MM.1S (cell line): ENCODE measurements around the gene CATSPERD.

Experiments used
- DNase-seq: peaks from one replicate; pipeline ENCODE4 v3.0.0-alpha.2; 2015
- H2AFZ ChIP-seq: fragments of 300-600 bp; sonication (generic); 2 replicates; pipeline ENCODE4 v1.6.0; 2016; ENCODE audit warnings: antibody characterized with exemption, low read length
- H3F3A ChIP-seq: fragments of 300-600 bp; sonication (generic); 2 replicates; pipeline ENCODE4 v1.6.1; 2016; ENCODE audit warnings: mild to moderate bottlenecking, antibody characterized with exemption, low read length, moderate library complexity, mixed read lengths; ENCODE audit not compliant: insufficient read depth
- H3K27ac ChIP-seq: fragments of 300-600 bp; sonication (generic); 2 replicates; pipeline ENCODE4 v1.5.1; 2016; ENCODE audit warnings: mild to moderate bottlenecking, low read length
- H3K27me3 ChIP-seq: fragments of 300-600 bp; sonication (generic); replicated peaks from 2 replicates; pipeline ENCODE4 v1.6.0; 2016; ENCODE audit warnings: low read length; ENCODE audit not compliant: insufficient read depth
- H3K36me3 ChIP-seq: fragments of 300-600 bp; sonication (generic); replicated peaks from 2 replicates; pipeline ENCODE4 v1.6.1; 2016; ENCODE audit warnings: mild to moderate bottlenecking, low read length, mixed read lengths; ENCODE audit not compliant: insufficient read depth
- H3K4me1 ChIP-seq: fragments of 300-600 bp; sonication (generic); 2 replicates; pipeline ENCODE4 v1.6.1; 2016; ENCODE audit warnings: low read length, mixed read lengths
- H3K4me2 ChIP-seq: fragments of 300-600 bp; sonication (generic); 2 replicates; pipeline ENCODE4 v1.6.0; 2016; ENCODE audit warnings: low read depth, low read length
- H3K4me3 ChIP-seq: fragments of 300-600 bp; sonication (generic); 2 replicates; pipeline ENCODE4 v1.5.1; 2016; ENCODE audit warnings: low read length, mixed read lengths
- H3K79me2 ChIP-seq: fragments of 300-600 bp; sonication (generic); 2 replicates; pipeline ENCODE4 v1.6.1; 2016; ENCODE audit warnings: mixed run types, low read length, mixed read lengths
- H3K9ac ChIP-seq: fragments of 300-600 bp; sonication (generic); 2 replicates; pipeline ENCODE4 v1.6.1; 2016; ENCODE audit warnings: low read length, mixed read lengths
- H3K9me2 ChIP-seq: fragments of 300-600 bp; sonication (generic); replicated peaks from 2 replicates; pipeline ENCODE4 v1.6.1; 2016; ENCODE audit warnings: mild to moderate bottlenecking, low read length, mixed read lengths; ENCODE audit not compliant: insufficient read depth
- H3K9me3 ChIP-seq: fragments of 300-600 bp; sonication (generic); replicated peaks from 2 replicates; pipeline ENCODE4 v1.6.1; 2016; ENCODE audit warnings: mild to moderate bottlenecking, low read length, mixed read lengths; ENCODE audit not compliant: insufficient read depth
- H4K20me1 ChIP-seq: fragments of 300-600 bp; sonication (generic); 2 replicates; pipeline ENCODE4 v1.6.1; 2016; ENCODE audit warnings: mild to moderate bottlenecking, low read length, moderate library complexity, mixed read lengths; ENCODE audit not compliant: insufficient read depth
- CTCF ChIP-seq: fragments of 300-600 bp; sonication (generic); IDR thresholded peaks from 2 replicates; pipeline ENCODE4 v1.5.1; 2016; ENCODE audit warnings: antibody characterized with exemption, low read length, mixed read lengths
- EZH2 ChIP-seq: fragments of 300-600 bp; sonication (generic); optimal IDR thresholded peaks from 2 replicates; pipeline ENCODE3; 2017; ENCODE audit warnings: low read depth, mild to moderate bottlenecking, antibody characterized with exemption, low read length, mixed read lengths
- EZH2phosphoT487 ChIP-seq: fragments of 300-600 bp; sonication (generic); IDR thresholded peaks from 2 replicates; pipeline ENCODE4 v1.6.1; 2018; ENCODE audit warnings: antibody characterized with exemption, low read length

The CATSPERD gene

GRCh38 chr19:5719961-5720790, at the start of gene CATSPERD, which contains the start of gene LONP1:
TSS of gene CATSPERD (plus strand) at chr19:5720637. CDS start at chr19:5720738, 101 bp downstream.
TSS of gene LONP1 (minus strand) at chr19:5720146. CDS start at chr19:5720132, 14 bp downstream.
- peaks cover 16% of the 10 kb centered on the region for H3K27me3 ChIP-seq
- H3K9me3 ChIP-seq, result no peaks in the 10 kb centered on the region
- peak within 1 kb of the TSS; percentile 84 for H3K4me3 ChIP-seq
- peak within 1 kb of the TSS; percentile 71 for H3K4me2 ChIP-seq
- peak within 1 kb of the TSS; percentile 86 for H3K27ac ChIP-seq
- H3K4me1 ChIP-seq, result peaks cover 4% of the 10 kb centered on the region; the same call in 1 of the 2 replicates
- H3K79me2 ChIP-seq, result peaks cover 45% of the 10 kb centered on the region
- DNase-seq, result peak; percentile 100
- H2AFZ ChIP-seq, result peak within 1 kb of the TSS; percentile 81
- H3F3A ChIP-seq, result no peaks in the 10 kb centered on the region
- 0 out of 2 replicates have a peak, but pooled peaks cover 5% of the 10 kb centered on the region for H4K20me1 ChIP-seq
- H3K9me2 ChIP-seq, result no peaks in the 10 kb centered on the region
- TF ChIP-seq EZH2 (no peak), CTCF (peak; percentile 97), EZH2phosphoT487 (no peak)
- H3K9ac ChIP-seq, result peak within 1 kb of the TSS; percentile 96
- H3K36me3 ChIP-seq, result peaks cover 5% of the 10 kb centered on the region; the same call in 1 of the 2 replicates

GRCh38 chr19:5671600-5671999, 48.8 kb upstream of the CATSPERD start:
- peaks cover 12% of the 10 kb centered on the region; the same call in 1 of the 2 replicates for H3K36me3 ChIP-seq
- H3K4me2 ChIP-seq, result no peak overlapping the region
- H3K9ac ChIP-seq, result no peak overlapping the region
- H3K4me1 ChIP-seq, result no peaks in the 10 kb centered on the region
- H3K27ac ChIP-seq, result no peak overlapping the region
- peaks cover 3% of the 10 kb centered on the region; the same call in 1 of the 2 replicates for H3F3A ChIP-seq
- no peaks in the 10 kb centered on the region for H4K20me1 ChIP-seq
- H3K9me2 ChIP-seq, result no peaks in the 10 kb centered on the region
- no peak overlapping the region for H3K4me3 ChIP-seq
- no peaks in the 10 kb centered on the region for H3K27me3 ChIP-seq
- no peak for DNase-seq
- H3K79me2 ChIP-seq, result no peaks in the 10 kb centered on the region
- no peak for TF ChIP-seq EZH2phosphoT487
- TF ChIP-seq EZH2, result no peak
- TF ChIP-seq CTCF, result no peak
- H3K9me3 ChIP-seq, result no peaks in the 10 kb centered on the region
- no peak overlapping the region for H2AFZ ChIP-seq

- Histone ChIP-seq H3K27ac (no peak overlapping the region), H3K9me3 (no peaks in the 10 kb centered on the region), H2AFZ (no peak overlapping the region), H3F3A (peaks cover 3% of the 10 kb centered on the region; the same call in 1 of the 2 replicates), H3K36me3 (peaks cover 8% of the 10 kb centered on the region; the same call in 1 of the 2 replicates), H3K4me1 (no peaks in the 10 kb centered on the region), H4K20me1 (no peaks in the 10 kb centered on the region), H3K9me2 (no peaks in the 10 kb centered on the region), H3K9ac (no peak overlapping the region), H3K27me3 (no peaks in the 10 kb centered on the region), H3K79me2 (no peaks in the 10 kb centered on the region), H3K4me2 (no peak overlapping the region), H3K4me3 (no peak overlapping the region)
- DNase-seq, result no peak
- TF ChIP-seq EZH2phosphoT487, result no peak
- no peak for TF ChIP-seq EZH2
- no peak for TF ChIP-seq CTCF
Observed at GRCh38 chr19:5672708-5673459, 47.6 kb upstream of the CATSPERD start.
